Stomach (tissue), 4 donors: Measurements from ENCODE around the gene GCK.

Experiments
- EP300 ChIP-seq: sonication (generic); formaldehyde crosslinking; IDR thresholded peaks from one replicate; pipeline ENCODE4 v1.6.1; 2017; ENCODE audit warnings: antibody characterized with exemption
- POLR2A ChIP-seq, 4 donors: fragments of 450-650 bp; IDR thresholded peaks; one replicate each; pipeline ENCODE4 v1.6.1; 2016; ENCODE audit warnings: antibody characterized with exemption in 4 of 4, control low read depth in 2 of 4, mild to moderate bottlenecking in 1 of 4, moderate library complexity in 1 of 4

DNA sequence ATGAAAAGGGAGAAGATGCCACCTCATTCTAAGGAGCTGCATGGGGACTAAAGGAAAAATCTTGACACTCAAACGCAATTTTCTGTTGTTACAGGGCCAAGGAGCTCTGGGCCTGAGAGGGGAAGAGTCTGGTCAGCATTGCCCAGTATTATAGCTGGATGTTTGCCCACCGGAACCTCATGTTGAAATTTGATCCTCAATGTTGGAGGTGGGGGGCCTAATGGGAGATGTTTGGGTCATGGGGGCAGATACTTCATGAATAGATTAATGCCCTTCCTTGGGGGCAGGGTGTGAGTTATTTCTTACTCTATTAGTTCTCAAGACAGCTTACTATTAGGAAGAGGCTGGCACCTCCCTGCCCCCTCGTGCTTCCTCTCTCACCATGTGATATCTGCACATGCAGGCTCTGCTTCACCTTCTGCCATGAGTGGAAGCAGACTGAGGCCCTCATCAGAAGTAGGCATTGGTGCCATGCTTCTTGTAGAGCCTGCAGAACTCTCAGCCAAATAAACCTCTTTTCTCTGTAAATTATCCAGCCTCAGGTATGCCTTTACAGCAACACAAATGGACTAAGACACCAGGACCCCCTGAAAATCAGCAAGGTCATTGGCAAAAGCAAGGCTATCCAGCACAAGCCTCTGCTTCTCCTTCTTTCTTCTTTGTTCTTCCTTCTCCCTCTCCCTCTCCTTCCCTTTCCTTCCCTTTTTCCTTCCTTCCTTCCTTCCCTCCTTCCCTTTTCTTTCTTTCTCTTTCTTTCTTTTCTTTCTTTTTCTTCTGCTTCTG, 15.1 kb downstream of the GCK start:
- TF ChIP-seq POLR2A (IDR thresholded peaks at IDR 0.05) (no peak), EP300 (no peak)
